Smooth muscle cell (in vitro differentiated cells): Measurements from ENCODE around the gene TOE1. TPM values are rescaled to one million over a fixed set of nuclear protein-coding genes. Genes with fewer than 3 reads are reported as not detected.
"Not testable (repeated sequence)": the region's sequence is repeated elsewhere in the genome, so short reads cannot be mapped to it uniquely, and the experiment has no call there.

Source experiments
- DNase-seq: peaks from one replicate; lab custom pipeline; 2025; ENCODE audit not compliant: unreplicated experiment; lab: John Stamatoyannopoulos, UW
- H2AFZ ChIP-seq: fragments of 200-600 bp; sonication (generic); 2 replicates; pipeline ENCODE4 v1.6.0; 2016; ENCODE audit warnings: antibody characterized with exemption, low read depth, mild to moderate bottlenecking
- H3F3A ChIP-seq: fragments of 200-600 bp; sonication (generic); 2 replicates; pipeline ENCODE4 v1.6.0; 2017; ENCODE audit warnings: antibody characterized with exemption, low read depth
- H3K27ac ChIP-seq: fragments of 200-600 bp; sonication (generic); 2 replicates; pipeline ENCODE4 v1.5.1; 2016; ENCODE audit warnings: low read depth, mild to moderate bottlenecking
- H3K27me3 ChIP-seq: fragments of 200-600 bp; sonication (generic); 2 replicates; pipeline ENCODE4 v1.6.1; 2016; ENCODE audit warnings: low read depth, mild to moderate bottlenecking
- H3K36me3 ChIP-seq: fragments of 200-600 bp; sonication (generic); 2 replicates; pipeline ENCODE4 v1.5.1; 2016; ENCODE audit warnings: low read depth
- H3K4me1 ChIP-seq: fragments of 200-600 bp; sonication (generic); 2 replicates; pipeline ENCODE4 v1.5.1; 2016; ENCODE audit warnings: low read depth
- H3K4me2 ChIP-seq: fragments of 200-600 bp; sonication (generic); 2 replicates; pipeline ENCODE4 v1.6.0; 2016; ENCODE audit warnings: mild to moderate bottlenecking
- H3K4me3 ChIP-seq: fragments of 200-600 bp; sonication (generic); 2 replicates; pipeline ENCODE4 v1.5.1; 2016; ENCODE audit warnings: mild to moderate bottlenecking
- H3K79me2 ChIP-seq: fragments of 200-600 bp; sonication (generic); 2 replicates; pipeline ENCODE4 v1.6.0; 2016; ENCODE audit warnings: low read depth, mild to moderate bottlenecking
- H3K9ac ChIP-seq: fragments of 200-600 bp; sonication (generic); 2 replicates; pipeline ENCODE4 v1.6.0; 2016; ENCODE audit warnings: low read depth
- H3K9me3 ChIP-seq: fragments of 200-600 bp; sonication (generic); replicated peaks from 2 replicates; pipeline ENCODE4 v1.5.1; 2016; ENCODE audit warnings: low read depth
- H4K20me1 ChIP-seq: fragments of 200-600 bp; sonication (generic); 2 replicates; pipeline ENCODE4 v1.6.0; 2016; ENCODE audit warnings: low read depth
- WGBS: methylation state at CpG from one replicate; pipeline ENCODE4 v1.1.7; 2016; ENCODE audit warnings: low lambda C conversion rate; 5-methylcytosine and 5-hydroxymethylcytosine counted together
- polyA plus RNA-seq: library from polyadenylated mRNA; unstranded; fragments of >200 nt; fragmentation: Nextera tagmentation; extraction: Ambion mirVana; gene quantifications from 2 replicates; pipeline ENCODE4 v1.2.1, GENCODE V29; 2016
- total RNA-seq: library from RNA; depleted of rRNA; stranded (reverse); fragments of >200 nt; gene quantifications from 2 replicates; pipeline ENCODE4 v1.2.3, GENCODE V29; 2014
- TF ChIP-seq, protein P1 (sequence below): fragments of 200-600 bp; sonication (generic); IDR thresholded peaks from 2 replicates; pipeline ENCODE4 v1.5.1; 2017; ENCODE audit warnings: borderline replicate concordance, mild to moderate bottlenecking, antibody characterized with exemption; ENCODE audit not compliant: insufficient read depth, poor library complexity, severe bottlenecking

TOE1 gene
- total and polyA plus RNA-seq, 2 experiments from 2014 or later = 2.8 to 3.3 TPM

DNA sequence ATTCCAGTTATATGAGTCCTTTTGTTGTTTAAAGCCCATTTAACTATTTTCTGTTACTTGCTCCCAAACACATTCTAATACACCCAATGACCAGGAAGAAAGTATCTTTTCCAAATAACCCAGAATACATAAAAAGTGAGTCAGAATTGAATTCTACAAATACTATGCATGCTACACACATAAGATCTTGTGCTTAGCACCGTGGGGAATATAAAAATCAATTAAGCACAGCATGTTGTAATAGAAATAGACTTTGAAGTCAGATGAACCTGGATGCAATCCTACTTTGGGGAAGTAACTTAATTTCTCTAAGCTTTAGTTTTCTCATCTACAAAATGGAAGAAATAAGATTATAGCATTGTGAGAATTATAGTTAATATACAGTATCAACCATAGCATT lies 40.8 kb downstream of the TOE1 start:
- H3K4me1 ChIP-seq = no peaks in the 10 kb centered on the region
- no peaks in the 10 kb centered on the region for H3F3A ChIP-seq
- H3K9me3 ChIP-seq = no peaks in the 10 kb centered on the region
- no peak for DNase-seq
- H4K20me1 ChIP-seq = no peaks in the 10 kb centered on the region
- H3K36me3 ChIP-seq = no peaks in the 10 kb centered on the region
- no peak overlapping the region for H2AFZ ChIP-seq
- whole genome bisulfite sequencing = 86% methylated on average over 1 of the region's 1 CpG
- H3K9ac ChIP-seq = no peak overlapping the region
- no peaks in the 10 kb centered on the region for H3K79me2 ChIP-seq
- no peak overlapping the region for H3K4me2 ChIP-seq
- H3K4me3 ChIP-seq = no peak overlapping the region
- TF ChIP-seq, protein P1, sequence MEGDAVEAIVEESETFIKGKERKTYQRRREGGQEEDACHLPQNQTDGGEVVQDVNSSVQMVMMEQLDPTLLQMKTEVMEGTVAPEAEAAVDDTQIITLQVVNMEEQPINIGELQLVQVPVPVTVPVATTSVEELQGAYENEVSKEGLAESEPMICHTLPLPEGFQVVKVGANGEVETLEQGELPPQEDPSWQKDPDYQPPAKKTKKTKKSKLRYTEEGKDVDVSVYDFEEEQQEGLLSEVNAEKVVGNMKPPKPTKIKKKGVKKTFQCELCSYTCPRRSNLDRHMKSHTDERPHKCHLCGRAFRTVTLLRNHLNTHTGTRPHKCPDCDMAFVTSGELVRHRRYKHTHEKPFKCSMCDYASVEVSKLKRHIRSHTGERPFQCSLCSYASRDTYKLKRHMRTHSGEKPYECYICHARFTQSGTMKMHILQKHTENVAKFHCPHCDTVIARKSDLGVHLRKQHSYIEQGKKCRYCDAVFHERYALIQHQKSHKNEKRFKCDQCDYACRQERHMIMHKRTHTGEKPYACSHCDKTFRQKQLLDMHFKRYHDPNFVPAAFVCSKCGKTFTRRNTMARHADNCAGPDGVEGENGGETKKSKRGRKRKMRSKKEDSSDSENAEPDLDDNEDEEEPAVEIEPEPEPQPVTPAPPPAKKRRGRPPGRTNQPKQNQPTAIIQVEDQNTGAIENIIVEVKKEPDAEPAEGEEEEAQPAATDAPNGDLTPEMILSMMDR = no peak
- no peaks in the 10 kb centered on the region for H3K27me3 ChIP-seq
- no peak overlapping the region for H3K27ac ChIP-seq

DNA sequence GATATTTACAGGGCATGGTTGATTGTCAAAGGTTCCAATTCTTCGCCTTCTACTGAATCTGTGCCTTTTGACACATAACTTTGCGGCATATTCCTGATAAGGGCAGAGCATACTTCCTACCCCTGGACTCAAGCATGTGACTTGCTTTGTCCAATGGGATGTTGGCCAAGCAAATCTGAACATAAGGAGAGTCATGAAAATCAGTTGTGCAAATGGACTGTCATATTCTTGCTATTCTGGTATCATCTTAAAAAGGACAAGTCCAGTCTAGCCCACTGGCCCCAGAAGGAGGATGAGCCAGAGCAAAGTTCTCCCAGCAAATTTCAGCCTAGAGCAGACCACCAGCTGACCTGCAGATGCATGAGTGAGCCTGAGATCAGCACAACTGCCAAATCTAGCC lies 41.3 kb downstream of the TOE1 start:
- H3K4me2 ChIP-seq = no peak overlapping the region
- H3F3A ChIP-seq = no peaks in the 10 kb centered on the region
- H3K79me2 ChIP-seq = no peaks in the 10 kb centered on the region
- no peak for DNase-seq
- 95% methylated on average over 2 of the region's 2 CpGs for whole genome bisulfite sequencing
- TF ChIP-seq, protein P1 = no peak
- H3K4me1 ChIP-seq = no peaks in the 10 kb centered on the region
- H3K4me3 ChIP-seq = no peak overlapping the region
- H4K20me1 ChIP-seq = no peaks in the 10 kb centered on the region
- H3K9me3 ChIP-seq = no peaks in the 10 kb centered on the region
- H3K9ac ChIP-seq = no peak overlapping the region
- no peak overlapping the region for H3K27ac ChIP-seq
- no peak overlapping the region for H2AFZ ChIP-seq
- H3K27me3 ChIP-seq = no peaks in the 10 kb centered on the region
- no peaks in the 10 kb centered on the region for H3K36me3 ChIP-seq

DNA sequence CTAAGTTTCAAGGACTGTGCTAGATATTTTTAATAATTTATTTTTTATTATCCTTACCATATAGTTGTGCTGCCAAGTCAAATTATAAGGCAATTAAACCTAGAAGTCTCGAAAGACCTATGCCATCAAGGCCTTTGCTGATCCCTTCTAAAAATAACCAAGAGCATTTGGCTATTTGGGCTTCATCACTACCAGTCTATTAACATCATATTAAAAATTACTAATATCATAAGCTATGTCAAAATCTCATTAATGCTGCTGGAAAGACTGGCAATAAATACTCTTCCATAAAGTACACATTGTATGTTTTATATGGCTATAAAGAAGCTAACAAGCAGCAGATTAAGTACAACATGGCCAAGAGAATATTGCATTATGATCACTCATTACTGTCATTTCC lies 43.2 kb downstream of the TOE1 start:
- Histone ChIP-seq H3K4me2 (no peak overlapping the region), H3K4me1 (no peaks in the 10 kb centered on the region), H3K36me3 (no peaks in the 10 kb centered on the region), H3K27ac (no peak overlapping the region), H2AFZ (no peak overlapping the region), H3K27me3 (no peaks in the 10 kb centered on the region), H3K9me3 (no peaks in the 10 kb centered on the region), H3K79me2 (no peaks in the 10 kb centered on the region), H3K9ac (no peak overlapping the region), H3F3A (no peaks in the 10 kb centered on the region), H3K4me3 (no peak overlapping the region), H4K20me1 (no peaks in the 10 kb centered on the region)
- no peak for DNase-seq
- 89% methylated on average over 1 of the region's 1 CpG for WGBS
- TF ChIP-seq, protein P1 = no peak

DNA sequence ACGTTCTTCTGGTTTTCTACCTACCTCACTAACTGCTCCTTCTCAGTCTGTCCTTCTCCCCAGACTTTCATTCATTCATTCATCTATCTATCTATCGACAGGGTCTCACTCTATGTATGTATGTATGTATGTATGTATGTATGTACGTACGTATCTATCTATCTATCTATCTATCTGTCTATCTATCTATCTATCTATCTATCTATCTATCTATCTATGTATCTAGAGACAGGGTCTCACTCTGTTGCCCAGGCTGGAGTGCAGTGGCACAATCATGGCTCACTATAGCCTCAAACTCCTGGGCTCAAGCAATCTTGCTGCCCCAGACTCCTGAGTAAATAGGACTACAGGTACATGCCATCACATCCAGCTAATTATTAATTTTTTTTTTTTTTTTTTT lies 44.2 kb downstream of the TOE1 start:
- WGBS = 88% methylated on average over 4 of the region's 4 CpGs
- not testable (repeated sequence) for H3K4me2 ChIP-seq, H3K4me1 ChIP-seq, DNase-seq, H2AFZ ChIP-seq, H3K4me3 ChIP-seq, H3K9ac ChIP-seq, H3K79me2 ChIP-seq, H3K27ac ChIP-seq, H3K27me3 ChIP-seq, H3K36me3 ChIP-seq, H3F3A ChIP-seq, H4K20me1 ChIP-seq, H3K9me3 ChIP-seq
